Neural cell (in vitro differentiated cells): ENCODE measurements around the gene ABCG5. TPM values are rescaled to one million over a fixed set of nuclear protein-coding genes. Genes with fewer than 3 reads are reported as not detected.

Experiments
- H2AFZ ChIP-seq: fragments of 200-600, 300-800 bp; sonication (generic), shearing (Covaris generic); 2 replicates; pipeline ENCODE4 v1.6.0; 2014; ENCODE audit warnings: low read depth, mild to moderate bottlenecking, antibody characterized with exemption, low read length, moderate library complexity
- H3F3A ChIP-seq: fragments of 200-600 bp; shearing (Covaris generic); 2 replicates; pipeline ENCODE4 v1.6.1; 2016; ENCODE audit warnings: mild to moderate bottlenecking, moderate library complexity, mixed read lengths, antibody characterized with exemption, low read length; ENCODE audit not compliant: insufficient read depth, poor library complexity, severe bottlenecking
- H3K27ac ChIP-seq: fragments of 200-600, 300-800 bp; sonication (generic), shearing (Covaris generic); 2 replicates; pipeline ENCODE4 v1.5.1; 2014; ENCODE audit warnings: mild to moderate bottlenecking, low read length, moderate library complexity
- H3K27me3 ChIP-seq: fragments of 300-800, 200-600 bp; sonication (generic), shearing (Covaris generic); 2 replicates; pipeline ENCODE4 v1.6.0; 2014; ENCODE audit warnings: mild to moderate bottlenecking, low read depth, low read length, moderate library complexity; ENCODE audit not compliant: insufficient read depth
- H3K36me3 ChIP-seq: fragments of 300-800, 200-600 bp; sonication (generic), shearing (Covaris generic); 2 replicates; pipeline ENCODE4 v1.5.1; 2014; ENCODE audit warnings: mild to moderate bottlenecking, antibody characterized with exemption, low read length, moderate library complexity; ENCODE audit not compliant: insufficient read depth
- H3K4me2 ChIP-seq: fragments of 300-800, 200-600 bp; sonication (generic), shearing (Covaris generic); 2 replicates; pipeline ENCODE4 v1.6.0; 2014; ENCODE audit warnings: mild to moderate bottlenecking, low read length
- H3K4me3 ChIP-seq: fragments of 300-800, 200-600 bp; sonication (generic), shearing (Covaris generic); 2 replicates; pipeline ENCODE4 v1.5.1; 2014; ENCODE audit warnings: mild to moderate bottlenecking, low read length, moderate library complexity
- H3K79me2 ChIP-seq: fragments of 200-600 bp; shearing (Covaris generic); replicated peaks from 2 replicates; pipeline ENCODE4 v1.6.0; 2014; ENCODE audit warnings: mild to moderate bottlenecking, low read length, moderate library complexity; ENCODE audit not compliant: insufficient read depth
- H3K9ac ChIP-seq: fragments of 300-800, 200-600 bp; sonication (generic), shearing (Covaris generic); 2 replicates; pipeline ENCODE4 v1.6.1; 2016; ENCODE audit warnings: mild to moderate bottlenecking, low read length, mixed read lengths
- H3K9me2 ChIP-seq: fragments of 200-600 bp; shearing (Covaris generic); 2 replicates; pipeline ENCODE4 v1.6.1; 2016; ENCODE audit warnings: mild to moderate bottlenecking, low read length, mixed read lengths; ENCODE audit not compliant: insufficient read depth
- H3K9me3 ChIP-seq: fragments of 200-600, 300-800 bp; sonication (generic), shearing (Covaris generic); 2 replicates; pipeline ENCODE4 v1.6.1; 2016; ENCODE audit warnings: mild to moderate bottlenecking, mixed run types, low read length, moderate library complexity, mixed read lengths
- H4K20me1 ChIP-seq: fragments of 200-600 bp; shearing (Covaris generic); 2 replicates; pipeline ENCODE4 v1.6.1; 2016; ENCODE audit warnings: mild to moderate bottlenecking, mixed run types; ENCODE audit not compliant: insufficient read depth
- CTCF ChIP-seq: fragments of 450-650 bp; IDR thresholded peaks from 2 replicates; pipeline ENCODE4 v1.5.1; 2014; ENCODE audit warnings: antibody characterized with exemption, mild to moderate bottlenecking, moderate library complexity; ENCODE audit not compliant: poor library complexity, severe bottlenecking
- EP300 ChIP-seq: fragments of 450-650 bp; conservative IDR thresholded peaks from 2 replicates; pipeline ENCODE4 v1.6.1; 2014; ENCODE audit warnings: antibody characterized with exemption, mild to moderate bottlenecking, moderate library complexity; ENCODE audit not compliant: poor library complexity, severe bottlenecking
- EZH2 ChIP-seq: fragments of 200-600, 300-800 bp; shearing (Covaris generic), sonication (generic); IDR thresholded peaks from 2 replicates; pipeline ENCODE4 v1.6.1; 2014; ENCODE audit warnings: antibody characterized with exemption, low read length, borderline replicate concordance, mild to moderate bottlenecking; ENCODE audit not compliant: insufficient read depth, poor library complexity, severe bottlenecking
- MXI1 ChIP-seq: fragments of 450-650 bp; conservative IDR thresholded peaks from 2 replicates; pipeline ENCODE4 v1.6.1; 2014; ENCODE audit warnings: antibody characterized with exemption, mild to moderate bottlenecking; ENCODE audit not compliant: poor library complexity, severe bottlenecking
- POLR2AphosphoS5 ChIP-seq: IDR thresholded peaks from 2 replicates; pipeline ENCODE4 v1.6.1; 2012
- RAD21 ChIP-seq: fragments of 450-650 bp; conservative IDR thresholded peaks from 2 replicates; pipeline ENCODE4 v1.6.1; 2014; ENCODE audit warnings: antibody characterized with exemption, mild to moderate bottlenecking, moderate library complexity
- REST ChIP-seq: IDR thresholded peaks from 2 replicates; pipeline ENCODE4 v1.6.1; 2012; ENCODE audit warnings: borderline replicate concordance
- SMC3 ChIP-seq: fragments of 450-650 bp; conservative IDR thresholded peaks from 2 replicates; pipeline ENCODE4 v1.6.1; 2014; ENCODE audit warnings: antibody characterized with exemption, mild to moderate bottlenecking, moderate library complexity; ENCODE audit not compliant: poor library complexity
- TAF1 ChIP-seq: IDR thresholded peaks from 2 replicates; pipeline ENCODE4 v1.6.1; 2012; ENCODE audit warnings: low read depth
- polyA plus RNA-seq: library from polyadenylated mRNA; depleted of rRNA; stranded (reverse); fragments of >200 nt; gene quantifications from 2 replicates; pipeline ENCODE4 v1.2.3, GENCODE V29; 2014

The ABCG5 gene
- polyA plus RNA-seq, 1 donor from 2014 or later = not detected

GRCh38 chr2:43852196-43852730, 13.6 kb upstream of the ABCG5 start:
- no peaks in the 10 kb centered on the region for H3K9me2 ChIP-seq
- no peaks in the 10 kb centered on the region for H3K36me3 ChIP-seq
- no peaks in the 10 kb centered on the region for H3F3A ChIP-seq
- no peaks in the 10 kb centered on the region for H3K9me3 ChIP-seq
- H4K20me1 ChIP-seq = no peaks in the 10 kb centered on the region
- TF ChIP-seq EZH2 (no peak), RAD21 (no peak), EP300 (no peak), POLR2AphosphoS5 (no peak), MXI1 (no peak), REST (no peak), CTCF (no peak), TAF1 (no peak), SMC3 (no peak)
- H3K27me3 ChIP-seq = peaks cover 3% of the 10 kb centered on the region
- H3K79me2 ChIP-seq = no peaks in the 10 kb centered on the region
- H2AFZ ChIP-seq = no peak overlapping the region
- H3K9ac ChIP-seq = no peak overlapping the region
- no peak overlapping the region for H3K4me3 ChIP-seq
- no peak overlapping the region for H3K4me2 ChIP-seq
- H3K27ac ChIP-seq = no peak overlapping the region

- Histone ChIP-seq H3K36me3 (no peaks in the 10 kb centered on the region), H3K9me3 (no peaks in the 10 kb centered on the region), H3K4me3 (no peak overlapping the region), H3K4me2 (no peak overlapping the region), H3K9me2 (no peaks in the 10 kb centered on the region), H3K79me2 (no peaks in the 10 kb centered on the region), H3K27ac (no peak overlapping the region), H3K27me3 (peaks cover under 1% of the 10 kb centered on the region), H2AFZ (no peak overlapping the region), H4K20me1 (no peaks in the 10 kb centered on the region), H3F3A (no peaks in the 10 kb centered on the region), H3K9ac (no peak overlapping the region)
- TF ChIP-seq POLR2AphosphoS5 (no peak), TAF1 (no peak), MXI1 (no peak), SMC3 (no peak), REST (no peak), RAD21 (no peak), EP300 (no peak), CTCF (no peak), EZH2 (no peak)
Observed at GRCh38 chr2:43851011-43851980, 12.7 kb upstream of the ABCG5 start.
